ENCODE data around the gene ISY1.

GRCh38 chr3:129130291-129130813, 30.5 kb downstream of the ISY1 start:
- TF ChIP-seq CTCF (conservative IDR thresholded peaks at IDR 0.05; ENCODE audit: low read length) (no peak), EZH2phosphoT487 (IDR thresholded peaks at IDR 0.05; ENCODE audit: borderline replicate concordance) (no peak)

All from Loucy (cell line).